ENCODE results near the gene RPL10. TPM values are rescaled to one million over a fixed set of nuclear protein-coding genes. Genes with fewer than 3 reads are reported as not detected.

RPL10 gene
- total and polyA plus RNA-seq, 8 donors = 2,309 to 5,478 (median 4,751) TPM

DNA sequence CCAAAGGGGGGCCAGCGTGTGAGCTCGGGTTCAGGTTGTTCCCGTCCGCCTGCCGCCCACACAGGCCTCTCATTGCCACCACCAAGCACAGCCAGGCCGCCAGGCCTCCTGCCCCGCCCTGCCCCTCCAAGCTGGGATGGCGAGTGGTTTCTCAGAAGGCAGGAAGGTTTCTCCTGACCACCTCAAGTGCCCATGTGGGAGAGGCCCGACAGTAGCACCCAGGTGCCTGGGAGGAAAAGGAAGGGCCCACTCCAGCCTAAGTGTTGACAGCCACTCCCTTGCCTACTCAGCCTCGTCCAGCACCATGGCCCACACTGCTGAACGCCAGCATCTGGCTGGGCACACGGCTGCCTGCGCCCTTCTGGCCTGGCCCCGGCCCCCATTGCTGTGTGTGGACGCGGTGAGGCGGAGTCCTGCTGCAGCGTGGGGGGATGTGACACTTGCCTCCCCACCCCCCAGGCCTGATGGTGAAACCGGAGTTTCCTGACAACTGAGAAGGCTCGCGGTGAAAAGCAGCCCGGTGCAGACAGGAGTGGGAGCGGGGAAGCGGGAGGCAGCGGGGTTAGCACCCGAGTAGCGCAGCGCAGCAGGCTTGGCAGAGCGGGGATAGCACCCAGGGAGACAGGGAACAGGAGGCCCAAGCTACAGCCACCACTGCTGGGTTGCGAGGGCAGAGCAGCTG is 42.9 kb upstream of the RPL10 start:
- Histone ChIP-seq H3K36me3 (peaks cover 0 to 100% of the 10 kb centered on the region in 2 donors), H3K9me3 (no peaks in the 10 kb centered on the region), H3K27ac (peak overlapping the region; percentile 13 to 59), H3K27me3 (no peaks in the 10 kb centered on the region), H3K4me3 (no peak overlapping the region), H3K4me1 (peaks cover 0 to 23% of the 10 kb centered on the region in 2 donors)
- intact Hi-C loops (cut with DNase I) = no loop called here
- peak; percentile 72 for ATAC-seq
- TF ChIP-seq, protein P1, sequence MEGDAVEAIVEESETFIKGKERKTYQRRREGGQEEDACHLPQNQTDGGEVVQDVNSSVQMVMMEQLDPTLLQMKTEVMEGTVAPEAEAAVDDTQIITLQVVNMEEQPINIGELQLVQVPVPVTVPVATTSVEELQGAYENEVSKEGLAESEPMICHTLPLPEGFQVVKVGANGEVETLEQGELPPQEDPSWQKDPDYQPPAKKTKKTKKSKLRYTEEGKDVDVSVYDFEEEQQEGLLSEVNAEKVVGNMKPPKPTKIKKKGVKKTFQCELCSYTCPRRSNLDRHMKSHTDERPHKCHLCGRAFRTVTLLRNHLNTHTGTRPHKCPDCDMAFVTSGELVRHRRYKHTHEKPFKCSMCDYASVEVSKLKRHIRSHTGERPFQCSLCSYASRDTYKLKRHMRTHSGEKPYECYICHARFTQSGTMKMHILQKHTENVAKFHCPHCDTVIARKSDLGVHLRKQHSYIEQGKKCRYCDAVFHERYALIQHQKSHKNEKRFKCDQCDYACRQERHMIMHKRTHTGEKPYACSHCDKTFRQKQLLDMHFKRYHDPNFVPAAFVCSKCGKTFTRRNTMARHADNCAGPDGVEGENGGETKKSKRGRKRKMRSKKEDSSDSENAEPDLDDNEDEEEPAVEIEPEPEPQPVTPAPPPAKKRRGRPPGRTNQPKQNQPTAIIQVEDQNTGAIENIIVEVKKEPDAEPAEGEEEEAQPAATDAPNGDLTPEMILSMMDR (IDR thresholded peaks at IDR 0.05) = no peak
- DNase-seq = peak in 2 of 4 donors; percentile 81 to 86

DNA sequence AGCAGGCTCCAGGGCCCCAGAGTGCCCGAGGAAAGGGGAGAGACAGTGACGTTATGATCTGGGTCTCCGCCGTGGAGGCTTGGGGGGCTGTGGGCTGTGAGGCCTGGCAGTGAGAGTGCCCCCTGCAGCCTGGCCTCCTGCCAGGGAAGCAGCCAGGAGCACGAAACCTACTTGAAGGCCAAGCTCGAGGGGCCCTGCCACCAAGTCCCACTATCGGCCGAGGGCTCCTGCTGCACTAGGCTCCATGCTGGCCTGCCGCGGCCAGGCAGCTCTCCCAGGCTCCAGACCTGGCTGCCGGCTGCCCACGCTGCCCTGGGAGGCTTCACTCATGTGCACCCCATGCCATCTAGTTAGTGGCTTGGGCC is 42.4 kb upstream of the RPL10 start:
- peaks cover 0 to 23% of the 10 kb centered on the region in 2 donors for H3K4me1 ChIP-seq
- H3K4me3 ChIP-seq = no peak overlapping the region
- no peak for DNase-seq
- peak; percentile 1 for ATAC-seq
- peaks cover 0 to 100% of the 10 kb centered on the region in 2 donors for H3K36me3 ChIP-seq
- no peaks in the 10 kb centered on the region for H3K27me3 ChIP-seq
- intact Hi-C loops (cut with DNase I) = no loop called here
- peak overlapping the region; percentile 13 to 59 for H3K27ac ChIP-seq
- TF ChIP-seq, protein P1 (IDR thresholded peaks at IDR 0.05) = no peak
- no peaks in the 10 kb centered on the region for H3K9me3 ChIP-seq

DNA sequence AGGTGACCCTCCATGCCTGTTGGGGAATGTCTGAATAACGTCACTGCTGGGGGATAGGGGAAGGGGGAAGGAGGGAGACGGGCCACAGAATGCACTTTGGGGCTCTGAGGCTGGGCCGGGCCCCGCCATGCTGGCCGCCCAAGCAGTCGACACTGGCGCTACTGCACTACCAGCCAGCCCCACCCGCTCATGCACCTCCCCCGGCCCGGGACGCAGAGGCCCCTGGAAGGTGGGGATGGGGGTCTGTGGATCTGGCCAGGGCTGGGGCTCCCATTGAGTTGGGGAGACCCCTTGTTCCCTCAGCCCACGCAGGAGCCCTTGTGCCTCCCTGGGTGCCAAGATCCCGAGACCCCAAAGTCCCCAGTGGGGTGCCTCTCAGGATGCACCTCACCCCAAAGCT is 41.6 kb upstream of the RPL10 start:
- H3K4me3 ChIP-seq = no peak overlapping the region
- TF ChIP-seq, protein P1 (IDR thresholded peaks at IDR 0.05) = no peak
- no peak overlapping the region for H3K27ac ChIP-seq
- peaks cover 0 to 100% of the 10 kb centered on the region in 2 donors for H3K36me3 ChIP-seq
- DNase-seq = no peak
- no peaks in the 10 kb centered on the region for H3K9me3 ChIP-seq
- peaks cover 0 to 15% of the 10 kb centered on the region in 2 donors for H3K4me1 ChIP-seq
- intact Hi-C loops (cut with DNase I) = no loop called here
- no peaks in the 10 kb centered on the region for H3K27me3 ChIP-seq
- ATAC-seq = no peak

DNA sequence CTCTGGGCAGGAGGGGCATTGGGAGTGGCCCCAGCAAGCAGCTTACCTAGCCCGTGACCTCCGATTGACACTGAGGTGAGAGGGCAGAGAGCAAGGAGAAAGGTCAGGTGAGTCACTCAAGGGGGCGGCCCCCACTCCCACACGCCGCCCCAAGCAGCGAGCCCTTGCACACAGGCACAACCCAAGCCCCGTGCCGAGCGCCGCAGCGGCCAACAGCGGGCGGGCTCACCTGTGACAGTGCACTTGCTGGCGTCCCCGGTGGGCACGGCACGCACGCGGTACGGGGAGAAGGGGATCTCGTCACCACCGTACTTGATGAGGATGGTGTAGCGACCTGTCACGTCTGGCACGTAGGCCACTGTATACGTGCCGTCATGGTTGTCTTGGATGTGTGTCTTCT is 41.0 kb upstream of the RPL10 start:
- ATAC-seq (no peak), DNase-seq (no peak)
- H3K27me3 ChIP-seq = no peaks in the 10 kb centered on the region
- peaks cover 0 to 9% of the 10 kb centered on the region in 2 donors for H3K4me1 ChIP-seq
- peaks cover 0 to 100% of the 10 kb centered on the region in 2 donors for H3K36me3 ChIP-seq
- no peak overlapping the region for H3K4me3 ChIP-seq
- intact Hi-C loops (cut with DNase I) = no loop called here
- no peaks in the 10 kb centered on the region for H3K9me3 ChIP-seq
- no peak overlapping the region for H3K27ac ChIP-seq
- TF ChIP-seq, protein P1 (IDR thresholded peaks at IDR 0.05) = no peak

DNA sequence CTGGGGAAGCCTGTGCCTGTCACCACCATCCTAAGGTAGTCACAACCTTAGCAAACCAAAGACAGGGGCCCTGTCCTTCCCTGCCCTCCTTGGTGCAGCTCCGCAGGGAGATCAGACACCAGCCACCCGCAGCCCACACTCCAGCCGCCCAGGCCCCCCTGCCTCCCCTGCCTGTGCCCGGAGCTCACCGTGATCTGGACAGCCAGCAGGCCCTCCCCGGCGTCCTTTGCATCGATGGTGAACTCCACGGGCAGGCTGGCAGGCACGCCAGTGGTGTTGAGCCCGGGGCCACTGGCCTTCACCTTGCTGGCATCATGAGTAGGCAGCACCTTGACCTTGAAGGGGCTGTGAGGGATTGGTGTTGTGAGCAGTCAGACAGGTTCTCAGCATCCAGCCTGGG is 40.2 kb upstream of the RPL10 start:
- intact Hi-C loops (cut with DNase I) = no loop called here
- no peak overlapping the region for H3K4me3 ChIP-seq
- ATAC-seq (no peak), DNase-seq (no peak)
- no peaks in the 10 kb centered on the region for H3K27me3 ChIP-seq
- H3K9me3 ChIP-seq = no peaks in the 10 kb centered on the region
- peaks cover 0 to 9% of the 10 kb centered on the region in 2 donors for H3K4me1 ChIP-seq
- peaks cover 0 to 100% of the 10 kb centered on the region in 2 donors for H3K36me3 ChIP-seq
- TF ChIP-seq, protein P1 (IDR thresholded peaks at IDR 0.05) = no peak
- no peak overlapping the region for H3K27ac ChIP-seq
